Activated CD4-positive, alpha-beta T cell treated with anti-CD3 and anti-CD28 coated beads for 36 hours (primary cell): ENCODE measurements around the gene SERGEF. TPM values are rescaled to one million over a fixed set of nuclear protein-coding genes. Genes with fewer than 3 reads are reported as not detected.

ENCODE experiments used
- ATAC-seq: fragments of 200-7000 bp; cut with Tn5 transposase; one replicate; pipeline ENCODE4 v1.10.0; 2021; ENCODE audit warnings: mild to moderate bottlenecking, moderate library complexity
- CTCF ChIA-PET: fragments of 350-600 bp; sonication (Branson Sonifier 250); formaldehyde crosslinking; loops from one replicate; lab custom pipeline; 2021; ENCODE audit warnings: antibody characterized with exemption; lab: Charles Lee
- POLR2A ChIA-PET: fragments of 350-600 bp; sonication (Branson Sonifier 250); formaldehyde crosslinking; loops from one replicate; lab custom pipeline; 2021; ENCODE audit warnings: antibody characterized with exemption, inconsistent platforms; lab: Charles Lee
- DNase-seq: peaks from one replicate; pipeline ENCODE4 v3.0.0-alpha.2; 2020
- H3K27ac Mint-ChIP-seq: one replicate; pipeline ENCODE4 v1.8.0; 2021; ENCODE audit warnings: mixed read lengths
- H3K27me3 Mint-ChIP-seq: one replicate; pipeline ENCODE4 v1.8.0; 2021; ENCODE audit warnings: mixed read lengths
- H3K36me3 Mint-ChIP-seq: one replicate; pipeline ENCODE4 v1.8.0; 2021; ENCODE audit warnings: low read depth, mixed read lengths
- H3K4me1 Mint-ChIP-seq: one replicate; pipeline ENCODE4 v1.8.0; 2021; ENCODE audit warnings: mixed read lengths
- H3K4me3 Mint-ChIP-seq: one replicate; pipeline ENCODE4 v1.8.0; 2021; ENCODE audit warnings: mild to moderate bottlenecking, moderate library complexity, mixed read lengths
- H3K9me3 Mint-ChIP-seq: one replicate; pipeline ENCODE4 v1.8.0; 2021; ENCODE audit warnings: low read depth, mixed read lengths
- intact Hi-C, 2 experiments: fragments of 100-400 bp; cut with DNase I in 1 of 2; cut with micrococcal nuclease in 1 of 2; formaldehyde crosslinking; loops; one replicate each; pipeline versions ENCODE4 v1.14.2 to v1.15.1; 2022 to 2024; cut with DNase I, micrococcal nuclease
- total RNA-seq, 2 experiments: library from RNA; stranded (reverse); gene quantifications; one replicate each; pipeline ENCODE4 v1.2.3, GENCODE V29; 2021

The SERGEF gene
- total RNA-seq, 2 experiments from 2014 or later: 47.5 to 57.5 TPM

DNA sequence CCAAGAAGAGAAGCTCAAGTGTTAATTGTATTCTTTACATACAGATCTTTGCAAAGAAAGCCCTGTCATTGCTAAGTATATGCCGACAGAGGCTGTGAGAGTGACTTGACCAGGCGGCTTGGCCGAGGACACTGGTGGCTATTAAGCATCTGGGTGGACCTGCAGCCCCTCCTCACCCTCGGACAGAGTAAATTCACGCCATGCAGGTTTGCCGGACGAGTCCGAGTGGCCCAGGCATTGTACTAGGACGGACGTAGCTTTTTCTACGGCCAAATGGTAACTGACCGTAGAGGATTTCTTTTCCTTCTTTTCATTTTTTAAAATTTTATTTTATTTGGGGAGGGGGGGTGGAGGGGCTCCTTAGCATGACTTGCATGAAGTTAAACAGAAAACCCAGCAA lies 231.2 kb downstream of the SERGEF start:
- ATAC-seq: no peak
- H3K4me3 Mint-ChIP-seq: no peak overlapping the region
- DNase-seq: no peak
- no peaks in the 10 kb centered on the region for H3K36me3 Mint-ChIP-seq
- H3K27ac Mint-ChIP-seq: no peak overlapping the region
- no peaks in the 10 kb centered on the region for H3K27me3 Mint-ChIP-seq
- no peaks in the 10 kb centered on the region for H3K9me3 Mint-ChIP-seq
- intact Hi-C loops: no loop called here
- CTCF ChIA-PET: interaction anchor here (0.6 kb wide), 1 partner anchor 51 kb away, joined by 3 read pairs; no protein-coding TSS in a partner anchor
- H3K4me1 Mint-ChIP-seq: no peaks in the 10 kb centered on the region
- POLR2A ChIA-PET: no interaction called here

DNA sequence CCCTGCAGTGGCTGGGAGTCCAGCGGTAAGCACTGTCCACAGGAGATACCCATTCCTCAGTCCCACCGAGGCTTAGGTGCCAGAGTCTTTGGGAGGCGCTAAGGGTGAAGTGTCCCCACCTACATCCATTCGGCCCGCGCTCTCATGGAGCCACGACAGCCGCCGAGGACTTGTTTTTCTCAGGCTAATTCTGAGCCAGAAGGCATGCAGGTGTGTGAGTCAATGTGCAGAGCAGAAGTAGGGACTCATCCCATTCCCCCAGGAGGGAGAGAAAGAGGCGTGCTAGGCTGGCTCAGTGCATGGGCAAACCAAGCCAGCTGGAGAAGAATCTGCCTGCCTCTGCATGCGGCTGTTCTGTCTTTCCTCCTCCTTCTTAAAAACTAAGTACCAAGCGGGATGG lies 231.6 kb downstream of the SERGEF start:
- Mint-ChIP-seq H3K27me3 (no peaks in the 10 kb centered on the region), H3K4me3 (no peak overlapping the region), H3K36me3 (no peaks in the 10 kb centered on the region), H3K9me3 (no peaks in the 10 kb centered on the region), H3K27ac (no peak overlapping the region), H3K4me1 (no peaks in the 10 kb centered on the region)
- DNase-seq (no peak), ATAC-seq (no peak)
- intact Hi-C loops: no loop called here
- POLR2A ChIA-PET: no interaction called here
- CTCF ChIA-PET: no interaction called here

- intact Hi-C loops: no loop called here
- no peak overlapping the region for H3K4me3 Mint-ChIP-seq
- H3K27me3 Mint-ChIP-seq: no peaks in the 10 kb centered on the region
- DNase-seq (no peak), ATAC-seq (no peak)
- no peaks in the 10 kb centered on the region for H3K4me1 Mint-ChIP-seq
- ChIA-PET POLR2A (no interaction called here), CTCF (no interaction called here)
- H3K27ac Mint-ChIP-seq: no peak overlapping the region
- no peaks in the 10 kb centered on the region for H3K36me3 Mint-ChIP-seq
- H3K9me3 Mint-ChIP-seq: no peaks in the 10 kb centered on the region
These were observed 232.2 kb downstream of the SERGEF start for GRCh38 chr11:17780668-17781067.

GRCh38 chr11:17779861-17780594 lies 232.8 kb downstream of the SERGEF start:
- intact Hi-C loops: no loop called here
- POLR2A ChIA-PET: no interaction called here
- no peaks in the 10 kb centered on the region for H3K36me3 Mint-ChIP-seq
- no peak overlapping the region for H3K4me3 Mint-ChIP-seq
- H3K27ac Mint-ChIP-seq: no peak overlapping the region
- CTCF ChIA-PET: interaction anchor here (0.6 kb wide), 1 partner anchor 21 kb away, joined by 4 read pairs; no protein-coding TSS in a partner anchor
- H3K9me3 Mint-ChIP-seq: no peaks in the 10 kb centered on the region
- ATAC-seq (no peak), DNase-seq (no peak)
- H3K4me1 Mint-ChIP-seq: no peaks in the 10 kb centered on the region
- H3K27me3 Mint-ChIP-seq: no peaks in the 10 kb centered on the region

GRCh38 chr11:17778956-17779860 lies 233.6 kb downstream of the SERGEF start:
- Mint-ChIP-seq H3K4me1 (no peaks in the 10 kb centered on the region), H3K27ac (no peak overlapping the region), H3K36me3 (no peaks in the 10 kb centered on the region), H3K4me3 (no peak overlapping the region), H3K27me3 (no peaks in the 10 kb centered on the region), H3K9me3 (no peaks in the 10 kb centered on the region)
- DNase-seq: no peak
- CTCF ChIA-PET: interaction anchor here (0.6 kb wide), 2 partner anchors 21 to 50 kb away, joined by 3 to 4 read pairs; no protein-coding TSS in a partner anchor
- ATAC-seq: no peak
- intact Hi-C loops: no loop called here
- POLR2A ChIA-PET: no interaction called here

- Mint-ChIP-seq H3K4me1 (no peaks in the 10 kb centered on the region), H3K27me3 (no peaks in the 10 kb centered on the region), H3K4me3 (no peak overlapping the region), H3K9me3 (no peaks in the 10 kb centered on the region), H3K27ac (no peak overlapping the region), H3K36me3 (no peaks in the 10 kb centered on the region)
- ChIA-PET CTCF (no interaction called here), POLR2A (no interaction called here)
- ATAC-seq: no peak
- DNase-seq: no peak
- intact Hi-C loops: no loop called here
These were observed 234.5 kb downstream of the SERGEF start for GRCh38 chr11:17778352-17778751.

DNA sequence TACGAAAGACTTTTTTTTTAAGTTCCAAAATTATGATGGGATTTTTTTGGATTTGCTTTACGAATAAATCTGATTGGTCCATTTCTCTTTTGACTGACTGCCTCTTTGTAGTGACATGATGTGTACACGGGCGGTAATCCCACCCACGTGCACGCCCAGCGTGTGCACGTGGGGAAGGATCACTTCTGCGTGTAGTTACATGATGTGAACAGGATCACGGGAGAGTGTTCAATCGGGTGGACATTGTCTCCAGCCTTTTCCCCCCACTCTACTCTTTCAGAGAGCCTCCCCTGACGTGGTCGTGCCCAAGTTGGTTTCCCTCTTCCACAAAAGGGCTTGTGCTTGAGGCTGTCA lies 235.1 kb downstream of the SERGEF start:
- Mint-ChIP-seq H3K27ac (no peak overlapping the region), H3K36me3 (no peaks in the 10 kb centered on the region), H3K4me3 (no peak overlapping the region), H3K27me3 (no peaks in the 10 kb centered on the region), H3K4me1 (no peaks in the 10 kb centered on the region), H3K9me3 (no peaks in the 10 kb centered on the region)
- no peak for DNase-seq
- ChIA-PET POLR2A (no interaction called here), CTCF (no interaction called here)
- intact Hi-C loops: no loop called here
- no peak for ATAC-seq

- DNase-seq: no peak
- Mint-ChIP-seq H3K27me3 (no peaks in the 10 kb centered on the region), H3K9me3 (no peaks in the 10 kb centered on the region), H3K4me3 (no peak overlapping the region), H3K4me1 (no peaks in the 10 kb centered on the region), H3K27ac (no peak overlapping the region), H3K36me3 (no peaks in the 10 kb centered on the region)
- CTCF ChIA-PET: no interaction called here
- intact Hi-C loops: no loop called here
- POLR2A ChIA-PET: no interaction called here
- no peak for ATAC-seq
These were observed 235.6 kb downstream of the SERGEF start for GRCh38 chr11:17777086-17777737.

- DNase-seq (no peak), ATAC-seq (no peak)
- H3K4me3 Mint-ChIP-seq: no peak overlapping the region
- H3K27me3 Mint-ChIP-seq: no peaks in the 10 kb centered on the region
- ChIA-PET POLR2A (no interaction called here), CTCF (no interaction called here)
- H3K4me1 Mint-ChIP-seq: no peaks in the 10 kb centered on the region
- H3K9me3 Mint-ChIP-seq: no peaks in the 10 kb centered on the region
- intact Hi-C loops: no loop called here
- no peaks in the 10 kb centered on the region for H3K36me3 Mint-ChIP-seq
- H3K27ac Mint-ChIP-seq: no peak overlapping the region
These were observed 236.5 kb downstream of the SERGEF start for GRCh38 chr11:17776212-17776875.

DNA sequence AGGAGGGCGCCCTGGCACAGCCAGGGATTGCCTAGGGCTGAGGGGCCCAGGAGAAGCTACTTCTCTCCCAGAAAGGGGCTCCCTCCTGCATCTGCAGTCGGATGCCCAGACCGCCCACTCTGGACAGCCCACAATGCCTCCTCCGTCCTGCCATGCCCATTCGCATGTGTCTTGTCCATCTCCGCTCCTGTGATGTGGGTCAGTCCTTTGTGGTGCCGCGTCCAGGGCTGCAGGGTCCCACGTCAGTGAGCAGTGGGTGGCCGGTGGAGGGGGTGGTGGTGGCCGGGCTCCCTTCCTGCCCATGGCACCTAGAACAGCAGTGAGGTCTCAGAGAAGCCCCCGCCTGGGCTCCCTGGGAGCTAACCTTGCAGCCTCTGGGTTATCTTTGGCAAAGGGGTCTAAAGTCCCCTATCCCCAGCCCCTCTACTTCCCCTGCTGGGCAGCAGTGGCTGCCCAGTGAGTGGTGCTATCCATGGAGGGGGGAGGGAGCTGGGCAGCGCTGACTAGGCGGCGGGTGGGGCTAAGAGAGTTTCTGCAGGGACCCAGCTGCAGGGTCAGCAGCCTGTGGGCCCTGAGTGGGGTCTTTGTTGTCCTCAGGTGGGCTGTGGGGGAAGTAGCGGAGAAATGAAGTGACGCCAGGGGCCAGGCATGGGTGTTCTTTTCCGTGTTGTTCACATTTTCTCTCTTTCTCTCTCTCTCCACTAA lies 237.2 kb downstream of the SERGEF start:
- no peaks in the 10 kb centered on the region for H3K36me3 Mint-ChIP-seq
- POLR2A ChIA-PET: no interaction called here
- H3K9me3 Mint-ChIP-seq: no peaks in the 10 kb centered on the region

DNA sequence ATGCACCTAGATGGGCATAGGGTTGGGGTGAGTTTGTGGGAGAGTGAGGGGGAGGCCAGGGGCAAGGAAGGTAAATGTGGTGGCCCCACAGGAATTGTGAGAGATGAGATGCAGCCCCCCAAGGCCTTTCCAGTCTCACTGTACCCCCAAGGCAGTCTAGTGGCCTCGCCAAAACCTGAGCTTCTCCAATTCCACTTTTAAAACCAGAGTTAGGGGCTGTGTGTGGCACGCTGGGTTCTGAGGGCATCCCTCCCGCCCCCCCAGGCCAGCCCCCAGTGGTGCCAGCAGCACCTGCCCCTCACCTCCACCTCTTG lies 237.9 kb downstream of the SERGEF start:
- H3K36me3 Mint-ChIP-seq: no peaks in the 10 kb centered on the region
- intact Hi-C loops: no loop called here
- ChIA-PET CTCF (no interaction called here), POLR2A (no interaction called here)
- H3K27me3 Mint-ChIP-seq: no peaks in the 10 kb centered on the region
- H3K27ac Mint-ChIP-seq: no peak overlapping the region
- ATAC-seq (no peak), DNase-seq (no peak)
- H3K4me3 Mint-ChIP-seq: no peak overlapping the region
- no peaks in the 10 kb centered on the region for H3K4me1 Mint-ChIP-seq
- no peaks in the 10 kb centered on the region for H3K9me3 Mint-ChIP-seq

More for the DNA sequence above, 237.2 kb downstream of the SERGEF start:
- intact Hi-C loops: no loop called here
- DNase-seq: no peak
- Mint-ChIP-seq H3K4me3 (no peak overlapping the region), H3K27ac (no peak overlapping the region), H3K27me3 (no peaks in the 10 kb centered on the region), H3K4me1 (no peaks in the 10 kb centered on the region)
- CTCF ChIA-PET: no interaction called here
- ATAC-seq: no peak
